Gastroesophageal sphincter (tissue), 4 donors: ENCODE data around the gene SPOCD1. TPM values are rescaled to one million over a fixed set of nuclear protein-coding genes. Genes with fewer than 3 reads are reported as not detected.

Experiments used
- ATAC-seq: fragments of 150-250 bp; one replicate; pipeline ENCODE4 v1.9.1; 2016; ENCODE audit warnings: mild to moderate bottlenecking, moderate library complexity
- H3K27ac ChIP-seq, 4 donors: fragments of 200-600 bp; sonication (generic) in 3 of 4; 1 replicate in 3 of 4; 2 replicates in 1 of 4; pipeline ENCODE4 v1.5.1; 2016 to 2019
- H3K27me3 ChIP-seq: fragments of 200-600 bp; sonication (generic); one replicate; pipeline ENCODE4 v1.5.1; 2019
- H3K36me3 ChIP-seq, 2 donors: fragments of 200-600 bp; sonication (generic); one replicate each; pipeline ENCODE4 v1.5.1; 2019; ENCODE audit warnings: control low read depth in 1 of 2
- H3K4me1 ChIP-seq, 3 donors: fragments of 200-600 bp; sonication (generic); 1 replicate in 2 of 3; 2 replicates in 1 of 3; pipeline ENCODE4 v1.5.1; 2016 to 2019; ENCODE audit warnings: control low read depth in 2 of 3
- H3K4me3 ChIP-seq, 2 donors: fragments of 200-600 bp; sonication (generic); one replicate each; pipeline ENCODE4 v1.5.1; 2019; ENCODE audit warnings: mild to moderate bottlenecking in 1 of 2, moderate library complexity in 1 of 2
- H3K9me3 ChIP-seq, 3 donors: fragments of 200-600 bp; sonication (generic); one replicate each; pipeline ENCODE4 v1.5.1; 2017 to 2019; ENCODE audit warnings: control low read depth in 2 of 3
- EP300 ChIP-seq: sonication (generic); formaldehyde crosslinking; IDR thresholded peaks from one replicate; pipeline ENCODE4 v1.6.1; 2017; ENCODE audit warnings: antibody characterized with exemption, mild to moderate bottlenecking
- POLR2A ChIP-seq, 2 donors: fragments of 450-650 bp; IDR thresholded peaks; one replicate each; pipeline ENCODE4 v1.6.1; 2017; ENCODE audit warnings: antibody characterized with exemption in 2 of 2, mild to moderate bottlenecking in 2 of 2, moderate library complexity in 1 of 2
- POLR2AphosphoS5 ChIP-seq: sonication (generic); formaldehyde crosslinking; IDR thresholded peaks from one replicate; pipeline ENCODE4 v1.6.1; 2017; ENCODE audit warnings: antibody characterized with exemption
- WGBS, 2 donors: methylation state at CpG; one replicate each; pipeline ENCODE4 v1.1.5; 2018; ENCODE audit warnings: low coverage in 1 of 2; 5-methylcytosine and 5-hydroxymethylcytosine counted together
- total RNA-seq, 4 donors: library from RNA; depleted of rRNA; stranded (reverse); fragments of >200 nt; gene quantifications; one replicate each; pipeline ENCODE4 v1.1.0, GENCODE V29; 2016
- TF ChIP-seq, protein P1 (sequence below), 4 experiments: fragments of 200-600 bp in 2 of 4; fragments of 450-650 bp in 2 of 4; sonication (generic) in 1 of 4; IDR thresholded peaks; one replicate each; pipeline ENCODE4 v1.5.1; 2017 to 2019; ENCODE audit warnings: antibody characterized with exemption in 4 of 4, mild to moderate bottlenecking in 2 of 4, moderate library complexity in 2 of 4

SPOCD1 gene
- total RNA-seq, 4 donors from 2014 or later: 0.27 to 1.6 (median 1.3) TPM; not detected in 1

- 63 to 75% methylated on average over 4 to 6 of the region's 7 CpGs for WGBS, 2 donors
- Histone ChIP-seq H3K9me3 (no peaks in the 10 kb centered on the region), H3K27ac (no peak overlapping the region), H3K4me3 (no peak overlapping the region), H3K27me3 (peaks cover 32% of the 10 kb centered on the region), H3K4me1 (peaks cover 0 to 42% (median 25%) of the 10 kb centered on the region in 3 donors), H3K36me3 (no peaks in the 10 kb centered on the region)
- TF ChIP-seq, protein P1, sequence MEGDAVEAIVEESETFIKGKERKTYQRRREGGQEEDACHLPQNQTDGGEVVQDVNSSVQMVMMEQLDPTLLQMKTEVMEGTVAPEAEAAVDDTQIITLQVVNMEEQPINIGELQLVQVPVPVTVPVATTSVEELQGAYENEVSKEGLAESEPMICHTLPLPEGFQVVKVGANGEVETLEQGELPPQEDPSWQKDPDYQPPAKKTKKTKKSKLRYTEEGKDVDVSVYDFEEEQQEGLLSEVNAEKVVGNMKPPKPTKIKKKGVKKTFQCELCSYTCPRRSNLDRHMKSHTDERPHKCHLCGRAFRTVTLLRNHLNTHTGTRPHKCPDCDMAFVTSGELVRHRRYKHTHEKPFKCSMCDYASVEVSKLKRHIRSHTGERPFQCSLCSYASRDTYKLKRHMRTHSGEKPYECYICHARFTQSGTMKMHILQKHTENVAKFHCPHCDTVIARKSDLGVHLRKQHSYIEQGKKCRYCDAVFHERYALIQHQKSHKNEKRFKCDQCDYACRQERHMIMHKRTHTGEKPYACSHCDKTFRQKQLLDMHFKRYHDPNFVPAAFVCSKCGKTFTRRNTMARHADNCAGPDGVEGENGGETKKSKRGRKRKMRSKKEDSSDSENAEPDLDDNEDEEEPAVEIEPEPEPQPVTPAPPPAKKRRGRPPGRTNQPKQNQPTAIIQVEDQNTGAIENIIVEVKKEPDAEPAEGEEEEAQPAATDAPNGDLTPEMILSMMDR (IDR thresholded peaks at IDR 0.05): no peak
- TF ChIP-seq EP300: no peak
- TF ChIP-seq POLR2A (IDR thresholded peaks at IDR 0.05): no peak
- no peak for TF ChIP-seq POLR2AphosphoS5
- no peak for ATAC-seq
These were observed 48.6 kb downstream of the SPOCD1 start for GRCh38 chr1:31767225-31767624.

GRCh38 chr1:31765516-31765915 lies 50.3 kb downstream of the SPOCD1 start:
- H3K36me3 ChIP-seq: no peaks in the 10 kb centered on the region
- peaks cover 32% of the 10 kb centered on the region for H3K27me3 ChIP-seq
- 67 to 83% methylated on average over 1 of the region's 6 CpGs for WGBS, 2 donors
- H3K4me3 ChIP-seq: no peak overlapping the region
- TF ChIP-seq, protein P1 (IDR thresholded peaks at IDR 0.05): no peak
- TF ChIP-seq EP300 (no peak), POLR2A (IDR thresholded peaks at IDR 0.05) (no peak), POLR2AphosphoS5 (no peak)
- no peak for ATAC-seq
- H3K4me1 ChIP-seq: peaks cover 0 to 53% (median 32%) of the 10 kb centered on the region in 3 donors
- no peaks in the 10 kb centered on the region for H3K9me3 ChIP-seq
- no peak overlapping the region for H3K27ac ChIP-seq

DNA sequence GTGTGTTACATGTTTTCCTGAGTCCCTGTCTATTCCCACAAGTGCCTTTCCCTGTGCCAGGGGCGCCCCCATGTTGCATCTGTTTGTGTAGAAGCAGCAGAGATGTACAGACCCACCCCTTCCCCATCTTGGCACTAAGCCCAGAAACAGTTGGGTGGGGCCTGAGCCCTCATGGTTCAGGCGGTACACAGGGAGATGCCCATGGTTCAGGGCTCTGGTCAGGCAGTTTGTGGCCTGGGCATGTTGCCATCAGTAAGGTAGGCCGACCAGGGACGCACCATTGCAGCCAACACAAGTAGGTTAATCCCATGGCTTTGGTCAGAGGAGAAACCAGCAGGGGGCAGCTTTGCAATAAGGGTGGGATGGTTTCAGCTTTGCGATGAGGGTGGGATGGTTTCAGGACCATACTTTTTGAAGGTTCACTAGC lies 50.8 kb downstream of the SPOCD1 start:
- no peaks in the 10 kb centered on the region for H3K36me3 ChIP-seq
- H3K27me3 ChIP-seq: peaks cover 32% of the 10 kb centered on the region
- H3K9me3 ChIP-seq: no peaks in the 10 kb centered on the region
- H3K4me3 ChIP-seq: no peak overlapping the region
- TF ChIP-seq, protein P1 (IDR thresholded peaks at IDR 0.05): no peak
- TF ChIP-seq POLR2A (IDR thresholded peaks at IDR 0.05) (no peak), EP300 (no peak)
- H3K4me1 ChIP-seq: peaks cover 0 to 55% (median 32%) of the 10 kb centered on the region in 3 donors
- no peak for ATAC-seq
- H3K27ac ChIP-seq: no peak overlapping the region
- WGBS, 2 donors: 100% methylated on average over 1 of the region's 5 CpGs; no CpG with 5 or more reads in 1 of the 2 donors

GRCh38 chr1:31764312-31765040 lies 51.3 kb downstream of the SPOCD1 start, which contains the start of gene ADGRB2:
Gene ADGRB2 (minus strand): TSS chr1:31764340. CDS start chr1:31757221, 7,119 bp downstream.
- Histone ChIP-seq H3K27ac (peak within 1 kb of the TSS in 2 of 4 donors; percentile 17 to 68), H3K4me1 (peaks cover 0 to 51% (median 32%) of the 10 kb centered on the region in 3 donors), H3K9me3 (no peaks in the 10 kb centered on the region), H3K36me3 (no peaks in the 10 kb centered on the region), H3K4me3 (peak within 1 kb of the TSS; percentile 64 to 65), H3K27me3 (peaks cover 29% of the 10 kb centered on the region)
- TF ChIP-seq, protein P1 (IDR thresholded peaks at IDR 0.05): peak in 2 of 4 experiments; percentile 8 to 18
- no peak for TF ChIP-seq POLR2AphosphoS5
- TF ChIP-seq POLR2A (IDR thresholded peaks at IDR 0.05): no peak
- TF ChIP-seq EP300: no peak
- peak; percentile 32 for ATAC-seq
- WGBS, 2 donors: 24 to 40% methylated on average over 2 to 3 of the region's 59 CpGs
